AG04450 (cell line): Measurements from ENCODE around the gene RAB11FIP4. TPM values are rescaled to one million over a fixed set of nuclear protein-coding genes. Genes with fewer than 3 reads are reported as not detected.
A peak's percentile ranks its signal among the peaks of the same experiment; 100 is the strongest.

ENCODE experiments used
- CTCF ChIA-PET: fragments of 300-600, 350-600 bp; formaldehyde crosslinking; extraction: SDS; loops from one replicate; lab custom pipeline; 2022; ENCODE audit warnings: antibody characterized with exemption, inconsistent platforms; lab: Charles Lee
- POLR2A ChIA-PET: fragments of 350-600 bp; formaldehyde crosslinking; extraction: SDS; loops from one replicate; lab custom pipeline; 2021; ENCODE audit warnings: antibody characterized with exemption, inconsistent platforms; lab: Yijun Ruan, JAX
- DNase-seq: peaks from one replicate; pipeline ENCODE4 v3.0.0-alpha.2; 2011; ENCODE audit warnings: low read depth, low spot score
- H3K27ac ChIP-seq: one replicate; pipeline ENCODE4 v1.5.1; 2012; ENCODE audit warnings: low read depth, low read length, control low read depth
- H3K27me3 ChIP-seq: one replicate; pipeline ENCODE4 v1.6.0; 2012; ENCODE audit warnings: low read length; ENCODE audit not compliant: control insufficient read depth, insufficient read depth
- H3K4me3 ChIP-seq: 2 replicates; pipeline ENCODE4 v1.5.1; 2011; ENCODE audit warnings: mild to moderate bottlenecking, low read depth, low read length, control low read depth
- H3K9me3 ChIP-seq: 2 replicates; pipeline ENCODE4 v1.5.1; 2012; ENCODE audit warnings: low read length; ENCODE audit not compliant: control insufficient read depth, insufficient read depth
- CTCF ChIP-seq: IDR thresholded peaks from 2 replicates; pipeline ENCODE4 v1.5.1; 2011; ENCODE audit warnings: low read depth, low read length, control low read depth, inconsistent platforms
- polyA plus RNA-seq: library from polyadenylated mRNA; depleted of rRNA; stranded (reverse); fragments of >200 nt; gene quantifications from 2 replicates; pipeline ENCODE4 v1.2.3, GENCODE V29; 2011

RAB11FIP4 gene
- polyA plus RNA-seq, 1 experiment, result 0.58 TPM

GRCh38 chr17:31549525-31550388, 158.3 kb downstream of the RAB11FIP4 start:
- Histone ChIP-seq H3K27me3 (no peaks in the 10 kb centered on the region), H3K4me3 (peak overlapping the region; percentile 90), H3K27ac (peak overlapping the region; percentile 65), H3K9me3 (no peaks in the 10 kb centered on the region)
- ChIA-PET CTCF (interaction anchor here (0.7 to 1.2 kb wide), 4 partner anchors 8 to 292 kb away, joined by 3 to 4 read pairs (median 3); no protein-coding TSS in a partner anchor), POLR2A (interaction anchor here (0.5 to 0.7 kb wide), 3 partner anchors 20 to 291 kb away, joined by 3 to 5 read pairs (median 3); no protein-coding TSS in a partner anchor)
- DNase-seq, result peak; percentile 85
- no peak for TF ChIP-seq CTCF

GRCh38 chr17:31550389-31551056, 159.0 kb downstream of the RAB11FIP4 start:
- Histone ChIP-seq H3K4me3 (peak overlapping the region; percentile 48), H3K27me3 (no peaks in the 10 kb centered on the region), H3K9me3 (no peaks in the 10 kb centered on the region), H3K27ac (peak overlapping the region; percentile 52)
- POLR2A ChIA-PET, result no interaction called here
- TF ChIP-seq CTCF, result no peak
- no peak for DNase-seq
- CTCF ChIA-PET, result interaction anchor here (0.9 to 1.2 kb wide), 4 partner anchors 8 to 292 kb away, joined by 3 to 4 read pairs (median 3); no protein-coding TSS in a partner anchor

- no peak for TF ChIP-seq CTCF
- H3K9me3 ChIP-seq, result no peaks in the 10 kb centered on the region; the same call in 1 of the 2 replicates
- no peaks in the 10 kb centered on the region for H3K27me3 ChIP-seq
- no peak overlapping the region for H3K27ac ChIP-seq
- no peak overlapping the region for H3K4me3 ChIP-seq
- no peak for DNase-seq
- ChIA-PET POLR2A (no interaction called here), CTCF (interaction anchor here (3.4 kb wide), 1 partner anchor 290 kb away, joined by 15 read pairs; no protein-coding TSS in a partner anchor)
These were observed 161.1 kb downstream of the RAB11FIP4 start for GRCh38 chr17:31552568-31552967.

- POLR2A ChIA-PET, result no interaction called here
- Histone ChIP-seq H3K27me3 (no peaks in the 10 kb centered on the region), H3K4me3 (no peak overlapping the region), H3K27ac (no peak overlapping the region), H3K9me3 (no peaks in the 10 kb centered on the region; the same call in 1 of the 2 replicates)
- TF ChIP-seq CTCF, result no peak
- CTCF ChIA-PET, result interaction anchor here (0.7 to 3.4 kb wide), 2 partner anchors 289 to 348 kb away, joined by 3 to 15 read pairs; partner anchors contain the start of gene UTP6
- DNase-seq, result no peak
These were observed 162.0 kb downstream of the RAB11FIP4 start for GRCh38 chr17:31553506-31553905.
